Caco-2 (cell line): ENCODE results near the gene EEPD1. TPM values are rescaled to one million over a fixed set of nuclear protein-coding genes. Genes with fewer than 3 reads are reported as not detected.

Experiments
- BruUV-seq: library from RNA; stranded (reverse); fragments of 400-500 nt; replicated peaks from 2 replicates; lab custom pipeline; 2021; lab: Mats Ljungman, UMichigan
- CTCF ChIA-PET: fragments of 300-600 bp; sonication (Branson Sonifier 250); formaldehyde crosslinking; loops from one replicate; lab custom pipeline; 2022; ENCODE audit warnings: antibody characterized with exemption; lab: Charles Lee
- POLR2A ChIA-PET: fragments of 300-600 bp; sonication (Branson Sonifier 250); formaldehyde crosslinking; loops from one replicate; lab custom pipeline; 2022; ENCODE audit warnings: antibody characterized with exemption; lab: Charles Lee
- DNase-seq, 2 experiments: peaks; one replicate each; pipeline versions ENCODE4 v3.0.0 to v3.0.0-alpha.2; 2020 to 2022
- H3K27me3 ChIP-seq: replicated peaks from 2 replicates; pipeline ENCODE4 v1.6.0; 2011; ENCODE audit warnings: low read length; ENCODE audit not compliant: control insufficient read depth, insufficient read depth
- H3K36me3 ChIP-seq: 2 replicates; pipeline ENCODE4 v1.5.1; 2011; ENCODE audit warnings: low read length; ENCODE audit not compliant: control insufficient read depth, insufficient read depth
- H3K4me1 ChIP-seq: fragments of 250-450 bp; sonication (Bioruptor Pico); 2 replicates; pipeline ENCODE4 v1.5.1; 2020; ENCODE audit warnings: mild to moderate bottlenecking
- H3K4me3 ChIP-seq: 2 replicates; pipeline ENCODE4 v1.5.1; 2011; ENCODE audit warnings: low read depth, mild to moderate bottlenecking, control low read depth, low read length
- H3K9me3 ChIP-seq: fragments of 250-450 bp; sonication (Bioruptor Pico); 2 replicates; pipeline ENCODE4 v1.5.1; 2020; ENCODE audit warnings: mild to moderate bottlenecking, moderate library complexity
- H3K27ac Mint-ChIP-seq: one replicate; pipeline ENCODE4 v1.8.0; 2022; ENCODE audit warnings: mixed read lengths; ENCODE audit not compliant: unreplicated experiment
- H3K27me3 Mint-ChIP-seq: one replicate; pipeline ENCODE4 v1.8.0; 2022; ENCODE audit warnings: mixed read lengths; ENCODE audit not compliant: insufficient read depth, unreplicated experiment
- H3K36me3 Mint-ChIP-seq: one replicate; pipeline ENCODE4 v1.8.0; 2022; ENCODE audit warnings: mild to moderate bottlenecking, mixed read lengths; ENCODE audit not compliant: insufficient read depth, unreplicated experiment
- H3K4me1 Mint-ChIP-seq: one replicate; pipeline ENCODE4 v1.8.0; 2022; ENCODE audit warnings: low read depth, mixed read lengths; ENCODE audit not compliant: unreplicated experiment
- H3K4me3 Mint-ChIP-seq: one replicate; pipeline ENCODE4 v1.8.0; 2022; ENCODE audit warnings: mild to moderate bottlenecking, moderate library complexity, mixed read lengths; ENCODE audit not compliant: unreplicated experiment
- H3K9me3 Mint-ChIP-seq: one replicate; pipeline ENCODE4 v1.8.0; 2022; ENCODE audit warnings: mixed read lengths; ENCODE audit not compliant: unreplicated experiment
- intact Hi-C: fragments of 100-400 bp; cut with micrococcal nuclease; formaldehyde crosslinking; loops from one replicate; pipeline ENCODE4 v1.10.0; 2022; ENCODE audit not compliant: unreplicated experiment
- total RNA-seq: library from RNA; stranded (reverse); gene quantifications from 2 replicates; pipeline ENCODE4 v1.2.3, GENCODE V29; 2022
- TF ChIP-seq, protein P1 (sequence below), 2 experiments: fragments of 200-600 bp in 1 of 2; IDR thresholded peaks; 1 replicate in 1 of 2; 2 replicates in 1 of 2; pipeline versions ENCODE4 v1.5.1 to v1.8.0; 2011 to 2022; ENCODE audit warnings: antibody characterized with exemption in 1 of 2, control low read depth in 1 of 2, inconsistent platforms in 1 of 2, low read depth in 1 of 2, low read length in 1 of 2, mild to moderate bottlenecking in 1 of 2, moderate library complexity in 1 of 2; ENCODE audit not compliant: insufficient read depth in 1 of 2, severe bottlenecking in 1 of 2, unreplicated experiment in 1 of 2

The EEPD1 gene
- total RNA-seq, 1 experiment from 2014 or later = 1.8 TPM

- no peaks in the 10 kb centered on the region for H3K36me3 ChIP-seq
- no peak overlapping the region for H3K4me3 Mint-ChIP-seq
- no peak overlapping the region for H3K4me3 ChIP-seq
- TF ChIP-seq, protein P1, sequence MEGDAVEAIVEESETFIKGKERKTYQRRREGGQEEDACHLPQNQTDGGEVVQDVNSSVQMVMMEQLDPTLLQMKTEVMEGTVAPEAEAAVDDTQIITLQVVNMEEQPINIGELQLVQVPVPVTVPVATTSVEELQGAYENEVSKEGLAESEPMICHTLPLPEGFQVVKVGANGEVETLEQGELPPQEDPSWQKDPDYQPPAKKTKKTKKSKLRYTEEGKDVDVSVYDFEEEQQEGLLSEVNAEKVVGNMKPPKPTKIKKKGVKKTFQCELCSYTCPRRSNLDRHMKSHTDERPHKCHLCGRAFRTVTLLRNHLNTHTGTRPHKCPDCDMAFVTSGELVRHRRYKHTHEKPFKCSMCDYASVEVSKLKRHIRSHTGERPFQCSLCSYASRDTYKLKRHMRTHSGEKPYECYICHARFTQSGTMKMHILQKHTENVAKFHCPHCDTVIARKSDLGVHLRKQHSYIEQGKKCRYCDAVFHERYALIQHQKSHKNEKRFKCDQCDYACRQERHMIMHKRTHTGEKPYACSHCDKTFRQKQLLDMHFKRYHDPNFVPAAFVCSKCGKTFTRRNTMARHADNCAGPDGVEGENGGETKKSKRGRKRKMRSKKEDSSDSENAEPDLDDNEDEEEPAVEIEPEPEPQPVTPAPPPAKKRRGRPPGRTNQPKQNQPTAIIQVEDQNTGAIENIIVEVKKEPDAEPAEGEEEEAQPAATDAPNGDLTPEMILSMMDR (IDR thresholded peaks at IDR 0.05; ENCODE audit: insufficient read depth in 1 of 2, low read depth in 1 of 2, low read length in 1 of 2, severe bottlenecking in 1 of 2, unreplicated experiment in 1 of 2) = no peak
- no peaks in the 10 kb centered on the region for H3K27me3 ChIP-seq
- no peaks in the 10 kb centered on the region for H3K4me1 Mint-ChIP-seq
- peaks cover 5% of the 10 kb centered on the region for H3K27me3 Mint-ChIP-seq
- H3K9me3 Mint-ChIP-seq = peaks cover 11% of the 10 kb centered on the region
- ChIA-PET CTCF (no interaction called here), POLR2A (no interaction called here)
- 0 out of 2 replicates have a peak, but pooled peaks cover 5% of the 10 kb centered on the region for H3K4me1 ChIP-seq
- no peaks in the 10 kb centered on the region for H3K36me3 Mint-ChIP-seq
- intact Hi-C loops = no loop called here
- no peaks in the 10 kb centered on the region for H3K9me3 ChIP-seq
- no peak for DNase-seq
- BruUV-seq = no TSS peak
- H3K27ac Mint-ChIP-seq = no peak overlapping the region
These were observed 61.8 kb downstream of the EEPD1 start for GRCh38 chr7:36214608-36215456.

GRCh38 chr7:36215457-36215765 lies 62.4 kb downstream of the EEPD1 start:
- TF ChIP-seq, protein P1 (IDR thresholded peaks at IDR 0.05; ENCODE audit: insufficient read depth in 1 of 2, low read depth in 1 of 2, low read length in 1 of 2, severe bottlenecking in 1 of 2, unreplicated experiment in 1 of 2) = no peak
- no peak overlapping the region for H3K4me3 Mint-ChIP-seq
- no peak for DNase-seq
- H3K27me3 ChIP-seq = no peaks in the 10 kb centered on the region
- H3K4me3 ChIP-seq = no peak overlapping the region
- H3K9me3 ChIP-seq = no peaks in the 10 kb centered on the region
- BruUV-seq = no TSS peak
- H3K36me3 ChIP-seq = no peaks in the 10 kb centered on the region
- H3K4me1 ChIP-seq = 0 out of 2 replicates have a peak, but pooled peaks cover 5% of the 10 kb centered on the region
- H3K27ac Mint-ChIP-seq = no peak overlapping the region
- H3K9me3 Mint-ChIP-seq = peaks cover 13% of the 10 kb centered on the region
- no peaks in the 10 kb centered on the region for H3K4me1 Mint-ChIP-seq
- no peaks in the 10 kb centered on the region for H3K36me3 Mint-ChIP-seq
- CTCF ChIA-PET = no interaction called here
- POLR2A ChIA-PET = no interaction called here
- intact Hi-C loops = no loop called here
- H3K27me3 Mint-ChIP-seq = peaks cover 5% of the 10 kb centered on the region

GRCh38 chr7:36216063-36216684 lies 63.1 kb downstream of the EEPD1 start:
- Mint-ChIP-seq H3K9me3 (peaks cover 13% of the 10 kb centered on the region), H3K4me3 (no peak overlapping the region), H3K4me1 (no peaks in the 10 kb centered on the region), H3K27ac (no peak overlapping the region), H3K36me3 (no peaks in the 10 kb centered on the region), H3K27me3 (peaks cover 5% of the 10 kb centered on the region)
- DNase-seq = no peak
- POLR2A ChIA-PET = no interaction called here
- CTCF ChIA-PET = interaction anchor here (0.6 kb wide), 1 partner anchor 76 kb away, joined by 4 read pairs; no protein-coding TSS in a partner anchor
- H3K9me3 ChIP-seq = no peaks in the 10 kb centered on the region
- H3K27me3 ChIP-seq = no peaks in the 10 kb centered on the region
- H3K36me3 ChIP-seq = no peaks in the 10 kb centered on the region
- 0 out of 2 replicates have a peak, but pooled peaks cover 5% of the 10 kb centered on the region for H3K4me1 ChIP-seq
- H3K4me3 ChIP-seq = no peak overlapping the region
- no TSS peak for BruUV-seq
- TF ChIP-seq, protein P1 (IDR thresholded peaks at IDR 0.05; ENCODE audit: insufficient read depth in 1 of 2, low read depth in 1 of 2, low read length in 1 of 2, severe bottlenecking in 1 of 2, unreplicated experiment in 1 of 2) = no peak
- intact Hi-C loops = no loop called here
